Thymus (tissue), 11 donors: ENCODE data around the gene SH2D6. TPM values are rescaled to one million over a fixed set of nuclear protein-coding genes. Genes with fewer than 3 reads are reported as not detected.
"Not testable (repeated sequence)": the region's sequence is repeated elsewhere in the genome, so short reads cannot be mapped to it uniquely, and the experiment has no call there.

ENCODE experiments used
- DNase-seq, 9 donors: peaks; one replicate each; pipeline ENCODE4 v3.0.0-alpha.2; 2013; ENCODE audit warnings: low spot score in 9 of 9, low read depth in 6 of 9, missing footprints in 1 of 9
- H3K27ac ChIP-seq, 2 donors: one replicate each; pipeline ENCODE4 v1.5.1; 2013; ENCODE audit warnings: control low read depth in 1 of 2, low read depth in 1 of 2, low read length in 1 of 2, mild to moderate bottlenecking in 1 of 2, moderate library complexity in 1 of 2
- H3K27me3 ChIP-seq, 2 donors: one replicate each; pipeline ENCODE4 v1.5.1; 2013; ENCODE audit warnings: low read length in 1 of 2; ENCODE audit not compliant: control insufficient read depth in 2 of 2, insufficient read depth in 1 of 2
- H3K36me3 ChIP-seq, 2 donors: one replicate each; pipeline ENCODE4 v1.5.1; 2013; ENCODE audit warnings: low read length in 1 of 2, mild to moderate bottlenecking in 1 of 2, moderate library complexity in 1 of 2; ENCODE audit not compliant: control insufficient read depth in 2 of 2, insufficient read depth in 2 of 2
- H3K4me1 ChIP-seq, 2 donors: one replicate each; pipeline ENCODE4 v1.5.1; 2013; ENCODE audit warnings: low read length in 2 of 2; ENCODE audit not compliant: control insufficient read depth in 2 of 2, insufficient read depth in 2 of 2
- H3K4me3 ChIP-seq, 2 donors: one replicate each; pipeline ENCODE4 v1.5.1; 2013; ENCODE audit warnings: low read length in 2 of 2, control low read depth in 1 of 2, mild to moderate bottlenecking in 1 of 2
- H3K9me3 ChIP-seq, 2 donors: one replicate each; pipeline ENCODE4 v1.5.1; 2013; ENCODE audit warnings: low read length in 1 of 2, mild to moderate bottlenecking in 1 of 2; ENCODE audit not compliant: control insufficient read depth in 2 of 2, insufficient read depth in 1 of 2
- WGBS: extraction: QIAGEN DNeasy Blood & Tissue Kit; methylation state at CpG from one replicate; pipeline ENCODE4 v1.1.7; 2013; 5-methylcytosine and 5-hydroxymethylcytosine counted together
- polyA plus RNA-seq: library from polyadenylated mRNA; stranded (reverse); fragments of 200-250 nt; gene quantifications from one replicate; pipeline ENCODE4 v1.2.3, GENCODE V29; 2013
- total RNA-seq: library from RNA; stranded (reverse); fragments of 120-200 nt; gene quantifications from one replicate; pipeline ENCODE4 v1.2.4, GENCODE V29; 2013
- donor health status: healthy.

SH2D6 gene
- total and polyA plus RNA-seq, 2 donors, result 0.33 to 0.55 TPM

DNA sequence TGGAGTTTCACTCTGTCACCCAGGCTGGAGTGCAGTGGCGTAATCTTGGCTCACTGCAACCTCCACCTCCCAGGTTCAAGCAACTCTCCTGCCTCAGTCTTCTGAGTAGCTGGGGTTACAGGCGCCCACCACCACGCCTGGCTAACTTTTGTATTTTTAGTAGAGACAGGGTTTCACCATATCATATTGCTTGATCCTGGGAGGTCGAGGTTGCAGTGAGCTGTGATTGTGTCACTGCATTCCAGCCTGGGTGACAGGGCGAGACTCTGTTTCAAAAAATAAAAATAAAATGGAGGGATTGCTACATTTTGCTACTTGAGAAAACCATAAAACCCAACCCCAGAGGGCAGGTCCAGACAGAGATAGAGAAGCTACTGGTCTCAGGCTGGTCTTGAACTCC lies 35.4 kb upstream of the SH2D6 start:
- not testable (repeated sequence) for H3K27ac ChIP-seq, H3K4me1 ChIP-seq, H3K9me3 ChIP-seq, DNase-seq, H3K27me3 ChIP-seq, H3K4me3 ChIP-seq
- 96% methylated on average over 5 of the region's 5 CpGs for WGBS
- H3K36me3 ChIP-seq, result peaks cover 10 to 19% of the 10 kb centered on the region in 2 donors

DNA sequence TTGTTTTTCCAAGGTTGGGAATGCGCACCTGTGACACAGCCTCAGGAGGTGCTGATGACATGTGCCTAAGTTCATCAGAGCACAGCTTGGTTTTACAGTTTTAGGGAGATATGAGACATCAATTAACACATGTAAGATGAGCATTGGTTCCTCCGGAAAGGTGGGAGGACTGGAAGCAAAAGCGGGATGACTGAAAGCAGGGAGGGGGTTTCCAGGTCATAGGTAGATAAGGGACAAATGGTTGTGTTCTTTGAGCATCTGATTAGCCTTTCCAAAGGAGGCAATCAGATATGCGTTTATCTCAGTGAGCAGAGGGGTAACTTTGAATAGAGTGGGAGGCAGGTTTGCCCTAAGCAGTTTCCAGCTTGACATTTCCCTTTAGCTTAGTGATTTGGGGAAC lies 34.7 kb upstream of the SH2D6 start:
- DNase-seq, result no peak
- Histone ChIP-seq H3K4me3 (no peak overlapping the region), H3K27ac (no peak overlapping the region), H3K9me3 (peaks cover 1 to 3% of the 10 kb centered on the region in 2 donors), H3K36me3 (peaks cover 9 to 19% of the 10 kb centered on the region in 2 donors), H3K4me1 (no peaks in the 10 kb centered on the region), H3K27me3 (no peaks in the 10 kb centered on the region)
- 94% methylated on average over 4 of the region's 4 CpGs for WGBS

DNA sequence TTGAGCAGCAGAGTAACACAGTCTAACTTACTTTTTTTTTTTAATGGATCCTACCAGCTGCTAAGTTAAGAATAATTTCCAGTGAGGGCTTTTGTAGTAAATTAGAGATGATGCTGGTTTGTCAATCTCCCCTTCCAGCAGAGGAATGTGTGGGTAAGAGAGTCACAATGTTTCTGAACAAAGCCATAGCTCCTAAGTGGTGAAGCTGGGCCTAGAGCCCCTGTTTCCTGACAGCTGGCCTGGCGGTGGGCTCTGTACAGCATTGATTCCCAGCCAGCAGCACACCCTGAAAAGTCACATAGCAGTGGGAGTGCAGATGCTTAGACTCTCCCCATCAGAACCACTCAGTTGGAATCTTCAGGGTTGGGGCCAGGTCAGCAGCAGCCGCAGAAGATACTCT lies 32.8 kb upstream of the SH2D6 start:
- Histone ChIP-seq H3K36me3 (peaks cover 12 to 24% of the 10 kb centered on the region in 2 donors), H3K4me1 (no peaks in the 10 kb centered on the region), H3K27me3 (no peaks in the 10 kb centered on the region), H3K9me3 (no peaks in the 10 kb centered on the region), H3K4me3 (no peak overlapping the region), H3K27ac (no peak overlapping the region)
- no peak for DNase-seq
- WGBS, result 95% methylated on average over 2 of the region's 2 CpGs

DNA sequence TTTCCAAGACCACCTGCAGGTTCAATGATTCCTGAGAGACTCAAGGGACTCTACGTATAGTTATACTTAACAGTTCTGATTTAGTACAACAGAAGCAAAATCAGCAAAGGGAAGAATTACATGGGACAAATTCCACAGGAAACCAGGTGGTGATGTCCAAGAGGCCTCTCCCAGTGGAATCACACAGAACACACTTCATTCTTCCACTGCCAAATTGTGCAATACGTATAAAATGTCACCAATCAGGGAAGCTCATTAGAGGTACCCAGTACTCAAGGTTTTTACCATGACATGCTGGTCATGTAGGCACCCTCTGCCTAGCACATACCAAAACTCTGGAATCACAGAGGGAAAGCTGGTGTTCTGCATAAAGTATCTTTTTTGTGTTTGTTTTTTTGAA lies 30.8 kb upstream of the SH2D6 start:
- Histone ChIP-seq H3K27me3 (no peaks in the 10 kb centered on the region), H3K9me3 (no peaks in the 10 kb centered on the region), H3K27ac (no peak overlapping the region), H3K4me1 (peaks cover 0 to 4% of the 10 kb centered on the region in 2 donors), H3K36me3 (peaks cover 15 to 30% of the 10 kb centered on the region in 2 donors), H3K4me3 (no peak overlapping the region)
- DNase-seq, result no peak
- 96% methylated on average over 2 of the region's 2 CpGs for WGBS

DNA sequence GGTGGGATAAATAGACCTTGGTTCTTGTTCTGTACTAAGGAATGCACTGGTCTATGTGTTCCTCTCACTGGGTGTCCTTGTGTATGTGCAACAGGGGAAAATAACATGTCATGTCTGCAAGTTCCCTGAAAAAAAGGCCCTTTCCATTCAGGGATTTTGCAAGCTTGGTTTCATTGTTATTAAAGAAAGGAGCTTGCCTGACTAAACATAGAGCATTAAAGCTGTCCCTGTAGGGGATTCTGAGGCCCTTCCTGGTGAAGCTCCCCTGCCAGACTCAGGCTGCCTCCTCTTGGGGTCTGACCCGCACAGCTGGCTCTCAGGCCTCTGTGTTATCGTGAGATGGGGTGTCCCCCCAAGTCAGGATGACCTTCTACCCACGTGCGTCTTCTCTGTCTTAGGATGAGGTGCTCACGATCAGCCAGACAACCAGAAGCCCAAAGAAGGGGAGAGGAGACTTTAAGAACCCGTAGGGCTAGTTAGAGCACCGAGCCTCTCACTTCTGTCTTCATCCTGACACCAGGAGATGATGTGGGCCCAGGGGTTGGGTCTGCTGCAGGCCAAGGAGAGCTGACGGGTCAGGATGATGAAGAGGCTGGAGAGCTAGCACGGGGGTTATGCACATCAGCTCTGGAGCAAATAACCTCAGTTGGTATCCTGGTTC lies 29.5 kb upstream of the SH2D6 start:
- no peak for DNase-seq
- H3K4me3 ChIP-seq, result no peak overlapping the region
- no peaks in the 10 kb centered on the region for H3K9me3 ChIP-seq
- peaks cover 15 to 27% of the 10 kb centered on the region in 2 donors for H3K36me3 ChIP-seq
- no peaks in the 10 kb centered on the region for H3K27me3 ChIP-seq
- no peak overlapping the region for H3K27ac ChIP-seq
- 96% methylated on average over 9 of the region's 9 CpGs for WGBS
- H3K4me1 ChIP-seq, result peaks cover 0 to 4% of the 10 kb centered on the region in 2 donors

DNA sequence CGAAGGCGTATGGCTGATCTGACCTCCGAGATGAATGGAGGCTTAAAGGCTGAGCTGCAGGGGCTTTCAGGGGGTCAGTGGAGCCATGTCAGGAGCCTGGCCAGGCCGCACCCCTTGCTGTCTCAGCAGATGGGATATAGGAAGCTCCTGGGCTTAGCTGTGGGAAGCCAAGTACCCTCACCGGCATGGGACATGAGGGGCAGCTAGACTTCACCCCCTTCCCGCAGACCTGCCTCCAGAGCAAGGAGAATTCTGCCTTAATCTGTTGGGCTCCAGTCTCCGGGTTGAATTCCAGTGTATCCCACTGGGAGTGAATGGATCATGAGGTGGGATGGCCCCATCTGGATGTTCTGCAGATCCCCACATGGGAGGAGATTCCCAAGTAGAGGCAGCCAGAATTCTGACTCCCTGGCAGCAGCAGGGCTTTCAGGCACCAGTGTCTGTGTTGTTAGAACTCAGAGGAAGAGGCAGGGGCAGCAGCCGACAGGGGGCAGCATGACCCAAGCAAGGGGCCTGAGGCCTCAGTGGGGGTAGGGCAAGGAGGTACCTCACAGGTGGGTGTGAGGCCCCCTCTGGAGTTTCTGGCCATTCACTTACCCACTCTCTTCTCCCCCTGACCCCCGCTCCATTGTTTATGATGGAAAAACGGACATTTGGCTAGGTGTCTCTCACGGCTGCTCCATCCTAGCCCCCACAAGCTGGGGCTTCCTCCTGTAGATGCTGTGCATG lies 27.4 kb upstream of the SH2D6 start:
- Histone ChIP-seq H3K27ac (no peak overlapping the region), H3K27me3 (no peaks in the 10 kb centered on the region), H3K9me3 (no peaks in the 10 kb centered on the region), H3K4me3 (no peak overlapping the region), H3K4me1 (peaks cover 0 to 7% of the 10 kb centered on the region in 2 donors), H3K36me3 (peaks cover 15 to 18% of the 10 kb centered on the region in 2 donors)
- peak in 5 of 9 donors; percentile 66 to 81 (median 77) for DNase-seq
- WGBS, result 89% methylated on average over 11 of the region's 11 CpGs

DNA sequence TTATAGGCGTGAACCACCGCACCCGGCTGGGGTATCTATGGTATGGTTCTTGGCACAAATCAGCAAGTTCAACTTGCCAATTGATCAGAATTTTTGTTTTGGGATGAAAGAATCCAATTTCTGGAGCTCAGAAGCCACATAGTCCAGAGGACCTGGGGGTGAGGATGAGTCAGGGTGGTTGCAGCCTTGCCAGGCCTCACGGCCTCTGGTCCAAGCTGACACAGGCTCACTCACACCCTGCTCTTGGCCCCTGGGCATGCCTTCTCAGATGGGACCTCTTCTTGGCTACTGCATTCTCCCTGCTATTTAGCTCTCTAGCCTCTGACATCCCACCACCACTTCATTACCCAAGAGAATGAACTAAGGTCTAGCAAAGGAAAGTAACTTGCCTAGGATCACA lies 24.7 kb upstream of the SH2D6 start:
- WGBS, result over 99% methylated on average over 4 of the region's 4 CpGs
- H3K36me3 ChIP-seq, result peaks cover 10 to 18% of the 10 kb centered on the region in 2 donors
- no peak for DNase-seq
- H3K4me3 ChIP-seq, result no peak overlapping the region
- peaks cover 0 to 11% of the 10 kb centered on the region in 2 donors for H3K4me1 ChIP-seq
- H3K27ac ChIP-seq, result no peak overlapping the region
- H3K9me3 ChIP-seq, result no peaks in the 10 kb centered on the region
- H3K27me3 ChIP-seq, result no peaks in the 10 kb centered on the region

DNA sequence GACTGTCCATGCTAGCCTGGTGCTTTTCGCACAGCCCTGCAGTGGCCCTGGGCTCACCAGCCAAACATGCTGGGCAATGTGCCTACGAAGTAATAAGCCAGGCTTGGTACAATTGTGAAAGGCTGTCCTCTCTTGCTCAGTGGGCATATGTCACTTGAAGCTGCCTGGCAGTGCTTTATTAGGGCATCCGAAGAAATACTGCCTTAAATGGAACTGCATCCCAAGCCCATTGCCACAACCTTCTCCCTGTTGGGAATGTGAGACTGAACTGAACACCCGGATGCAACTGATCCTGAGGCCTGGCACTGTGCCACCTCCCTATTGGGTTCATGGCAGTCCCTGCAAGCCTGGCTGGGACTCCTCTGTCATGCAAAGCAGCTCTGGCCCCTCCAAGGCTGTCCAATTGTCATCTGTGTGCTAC lies 24.2 kb upstream of the SH2D6 start:
- 97% methylated on average over 4 of the region's 4 CpGs for WGBS
- no peak for DNase-seq
- no peaks in the 10 kb centered on the region for H3K9me3 ChIP-seq
- peaks cover 10 to 18% of the 10 kb centered on the region in 2 donors for H3K36me3 ChIP-seq
- H3K27me3 ChIP-seq, result no peaks in the 10 kb centered on the region
- H3K4me3 ChIP-seq, result no peak overlapping the region
- peaks cover 0 to 11% of the 10 kb centered on the region in 2 donors for H3K4me1 ChIP-seq
- no peak overlapping the region for H3K27ac ChIP-seq

DNA sequence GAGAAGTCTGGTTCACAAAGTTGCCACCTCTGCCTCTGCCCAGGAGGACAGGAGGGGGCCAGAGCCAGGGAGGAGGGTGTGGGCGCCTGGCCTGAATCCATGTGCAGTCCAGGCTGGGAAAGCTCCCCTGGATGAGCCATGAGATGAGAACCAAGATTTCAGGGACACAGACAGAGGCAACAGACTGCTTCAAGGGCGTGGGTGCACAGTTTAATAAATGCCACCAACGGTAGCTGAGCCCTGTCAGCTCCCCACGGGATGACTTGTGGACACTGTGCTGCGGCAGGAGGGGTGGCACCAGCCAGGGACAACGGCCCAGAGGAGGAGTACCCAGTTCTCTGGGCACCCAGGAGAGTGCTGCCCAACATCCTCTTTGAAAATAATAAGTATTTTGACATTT lies 23.5 kb upstream of the SH2D6 start:
- no peak overlapping the region for H3K27ac ChIP-seq
- peaks cover 6 to 14% of the 10 kb centered on the region in 2 donors for H3K36me3 ChIP-seq
- H3K4me1 ChIP-seq, result peaks cover 0 to 11% of the 10 kb centered on the region in 2 donors
- no peaks in the 10 kb centered on the region for H3K27me3 ChIP-seq
- no peaks in the 10 kb centered on the region for H3K9me3 ChIP-seq
- H3K4me3 ChIP-seq, result no peak overlapping the region
- no peak for DNase-seq
- 95% methylated on average over 6 of the region's 6 CpGs for WGBS
